Measurements from ENCODE around the gene DKK3. TPM values are rescaled to one million over a fixed set of nuclear protein-coding genes. Genes with fewer than 3 reads are reported as not detected.

The DKK3 gene
- total and polyA plus RNA-seq, 2 of the 13 experiments (the other 11 are each of a cell fraction or from before 2014, with no cell fraction given), result 0.09 to 0.67 TPM

DNA sequence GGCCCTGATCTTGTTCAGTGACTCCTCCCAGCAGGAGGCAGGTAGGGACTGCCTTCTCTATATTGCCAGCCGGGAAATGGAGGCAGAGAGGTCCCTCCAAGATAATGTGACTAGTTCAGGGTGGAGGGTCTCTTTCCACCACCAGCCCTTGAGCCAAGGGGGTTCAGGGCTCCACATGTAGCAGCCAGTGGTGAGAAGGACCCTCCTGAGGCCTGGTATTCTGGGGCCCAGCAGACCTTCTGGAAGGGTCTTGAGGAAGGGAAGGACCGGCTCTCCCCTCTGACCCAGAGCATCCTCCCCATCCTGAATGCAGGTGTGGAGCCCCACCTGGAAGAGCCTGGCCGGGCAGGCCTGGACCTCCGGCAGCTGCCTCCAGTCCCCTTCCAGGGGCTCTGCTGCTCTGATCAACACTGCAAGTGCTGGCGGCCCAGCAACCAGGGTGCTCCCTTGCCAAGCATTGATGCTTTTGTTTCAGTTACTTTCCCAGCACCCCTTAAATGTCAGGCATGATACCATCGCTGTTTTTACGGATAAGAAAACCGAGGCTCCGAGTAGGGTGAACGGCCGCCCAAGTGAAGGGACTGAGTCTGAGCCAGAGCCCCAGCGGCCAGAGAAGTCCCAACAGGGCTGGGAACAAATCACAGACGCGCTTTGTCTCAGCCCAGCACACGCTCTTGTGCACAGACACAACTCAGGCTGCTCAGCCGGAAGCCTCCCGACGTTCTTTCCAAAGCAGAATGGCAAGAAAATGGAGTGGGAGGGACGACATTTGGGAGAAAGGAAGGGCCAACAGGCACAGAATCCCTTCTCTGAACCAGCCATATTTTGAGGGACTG lies 38.8 kb downstream of the DKK3 start:
- H2AFZ ChIP-seq (ENCODE audit: low read length), result no peak overlapping the region
- H3K36me3 ChIP-seq (replicated peaks in 1 of 2; ENCODE audit: control insufficient read depth in 1 of 2, insufficient read depth in 2 of 2, low read length in 2 of 2), result no peaks in the 10 kb centered on the region
- H3K9ac ChIP-seq (ENCODE audit: insufficient read depth, low read depth, low read length), result no peak overlapping the region
- intact Hi-C loops (cut with micrococcal nuclease; ENCODE audit: unreplicated experiment), result no loop called here
- H4K20me1 ChIP-seq (ENCODE audit: insufficient read depth, low read length), result no peaks in the 10 kb centered on the region
- H3K27me3 ChIP-seq (ENCODE audit: control insufficient read depth in 1 of 2, insufficient read depth in 2 of 2, low read length in 2 of 2), result peaks cover 5 to 32% of the 10 kb centered on the region in 2 experiments; a peak in 2 of 5 replicates
- ATAC-seq (no peak), FAIRE-seq (no peak), DNase-seq (ENCODE audit: low spot score) (no peak)
- in situ Hi-C loops (cut with HindIII; ENCODE audit: extremely low pct_ligation_motif_present, low pct_unique_long_range_greater_than_20kb), result no loop called here
- H3K4me3 ChIP-seq (replicated peaks in 1 of 3; ENCODE audit: insufficient read depth in 1 of 3, low read depth in 2 of 3, low read length in 3 of 3), result no peak overlapping the region
- H3K4me1 ChIP-seq (ENCODE audit: insufficient read depth, low read length), result peaks cover 6% of the 10 kb centered on the region; the same call in 1 of the 2 replicates
- POLR2A ChIA-PET, result no interaction called here
- 71% methylated on average over 14 of the region's 19 CpGs for WGBS (ENCODE audit: low lambda C conversion rate)
- no peaks in the 10 kb centered on the region for H3K9me3 ChIP-seq (ENCODE audit: low read length)
- TF ChIP-seq ZNF263 (CRISPR knock-in tag; IDR thresholded peaks at IDR 0.05) (0 out of 2 replicates have a peak, but pooled peaks have one; percentile 24), ZNF678 (CRISPR knock-in tag; IDR thresholded peaks at IDR 0.05) (no peak), ZNF101 (CRISPR knock-in tag; IDR thresholded peaks at IDR 0.05; ENCODE audit: borderline replicate concordance, low read depth) (no peak)
- CTCF ChIA-PET (ENCODE audit: low intra/inter-chr PET ratio, low total read pairs), result no interaction called here
- H3K27ac ChIP-seq (ENCODE audit: extremely low read length, insufficient read depth, low read length), result no peak overlapping the region
- no peaks in the 10 kb centered on the region for H3K79me2 ChIP-seq (ENCODE audit: insufficient read depth, low read length)
- no TSS peak for BruUV-seq (replicated peaks)
- no peak overlapping the region for H3K4me2 ChIP-seq (ENCODE audit: low read depth, low read length)

DNA sequence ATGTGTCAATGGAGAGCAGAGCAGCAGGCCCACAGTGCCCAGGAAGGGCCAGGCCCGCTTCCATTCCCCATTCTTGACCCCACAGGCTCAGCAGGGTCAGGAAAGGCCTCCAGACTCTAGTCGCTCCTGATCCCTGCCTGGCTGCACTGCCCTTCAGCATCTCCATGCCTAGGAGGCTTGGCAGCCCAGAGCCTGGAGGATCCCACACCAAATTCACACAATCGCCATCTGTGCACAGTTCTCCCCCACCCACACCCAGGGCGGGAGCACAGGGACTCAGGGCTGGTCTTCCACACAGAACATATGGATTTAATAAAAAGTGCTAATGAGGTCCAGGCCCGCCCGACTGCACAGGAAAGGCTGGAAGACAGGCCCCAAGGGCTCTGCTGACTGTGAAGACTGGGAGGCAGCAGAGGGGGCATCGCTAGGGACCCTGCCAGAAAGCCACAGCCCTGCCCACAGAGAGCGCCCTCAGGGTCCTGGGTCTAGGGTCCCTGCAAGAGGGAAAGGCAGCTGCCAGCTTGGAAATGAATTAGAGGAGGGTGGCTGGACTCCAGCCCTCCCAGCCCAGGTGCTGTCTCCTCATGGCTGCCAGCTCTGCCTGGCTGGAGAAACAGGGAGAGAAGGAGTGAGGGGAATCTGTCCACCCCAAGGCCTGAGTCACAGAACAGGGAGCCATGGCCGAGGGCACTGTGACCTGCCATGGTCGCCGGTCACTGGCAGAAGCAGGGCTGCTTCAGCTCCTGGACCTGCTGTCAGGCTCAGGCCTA lies 39.7 kb downstream of the DKK3 start:
- BruUV-seq (replicated peaks), result no TSS peak
- H3K79me2 ChIP-seq (ENCODE audit: insufficient read depth, low read length), result no peaks in the 10 kb centered on the region
- no peak overlapping the region for H3K27ac ChIP-seq (ENCODE audit: extremely low read length, insufficient read depth, low read length)
- no peaks in the 10 kb centered on the region for H3K36me3 ChIP-seq (replicated peaks in 1 of 2; ENCODE audit: control insufficient read depth in 1 of 2, insufficient read depth in 2 of 2, low read length in 2 of 2)
- no peak for ATAC-seq
- no peaks in the 10 kb centered on the region for H3K9me3 ChIP-seq (ENCODE audit: low read length)
- peaks cover 5 to 32% of the 10 kb centered on the region in 2 experiments; a peak in 2 of 5 replicates for H3K27me3 ChIP-seq (ENCODE audit: control insufficient read depth in 1 of 2, insufficient read depth in 2 of 2, low read length in 2 of 2)
- no peaks in the 10 kb centered on the region for H4K20me1 ChIP-seq (ENCODE audit: insufficient read depth, low read length)
- intact Hi-C loops (cut with micrococcal nuclease; ENCODE audit: unreplicated experiment) (no loop called here), in situ Hi-C loops (cut with HindIII; ENCODE audit: extremely low pct_ligation_motif_present, low pct_unique_long_range_greater_than_20kb) (no loop called here)
- ChIA-PET CTCF (ENCODE audit: low intra/inter-chr PET ratio, low total read pairs) (no interaction called here), POLR2A (no interaction called here)
- no peak for DNase-seq (ENCODE audit: low spot score)
- no peak overlapping the region for H3K4me3 ChIP-seq (replicated peaks in 1 of 3; ENCODE audit: insufficient read depth in 1 of 3, low read depth in 2 of 3, low read length in 3 of 3)
- H3K9ac ChIP-seq (ENCODE audit: insufficient read depth, low read depth, low read length), result no peak overlapping the region
- WGBS (ENCODE audit: low lambda C conversion rate), result 26% methylated on average over 4 of the region's 11 CpGs
- peaks cover 6% of the 10 kb centered on the region; the same call in 1 of the 2 replicates for H3K4me1 ChIP-seq (ENCODE audit: insufficient read depth, low read length)
- FAIRE-seq, result no peak
- H3K4me2 ChIP-seq (ENCODE audit: low read depth, low read length), result no peak overlapping the region
- no peak overlapping the region for H2AFZ ChIP-seq (ENCODE audit: low read length)
- TF ChIP-seq, protein P1, sequence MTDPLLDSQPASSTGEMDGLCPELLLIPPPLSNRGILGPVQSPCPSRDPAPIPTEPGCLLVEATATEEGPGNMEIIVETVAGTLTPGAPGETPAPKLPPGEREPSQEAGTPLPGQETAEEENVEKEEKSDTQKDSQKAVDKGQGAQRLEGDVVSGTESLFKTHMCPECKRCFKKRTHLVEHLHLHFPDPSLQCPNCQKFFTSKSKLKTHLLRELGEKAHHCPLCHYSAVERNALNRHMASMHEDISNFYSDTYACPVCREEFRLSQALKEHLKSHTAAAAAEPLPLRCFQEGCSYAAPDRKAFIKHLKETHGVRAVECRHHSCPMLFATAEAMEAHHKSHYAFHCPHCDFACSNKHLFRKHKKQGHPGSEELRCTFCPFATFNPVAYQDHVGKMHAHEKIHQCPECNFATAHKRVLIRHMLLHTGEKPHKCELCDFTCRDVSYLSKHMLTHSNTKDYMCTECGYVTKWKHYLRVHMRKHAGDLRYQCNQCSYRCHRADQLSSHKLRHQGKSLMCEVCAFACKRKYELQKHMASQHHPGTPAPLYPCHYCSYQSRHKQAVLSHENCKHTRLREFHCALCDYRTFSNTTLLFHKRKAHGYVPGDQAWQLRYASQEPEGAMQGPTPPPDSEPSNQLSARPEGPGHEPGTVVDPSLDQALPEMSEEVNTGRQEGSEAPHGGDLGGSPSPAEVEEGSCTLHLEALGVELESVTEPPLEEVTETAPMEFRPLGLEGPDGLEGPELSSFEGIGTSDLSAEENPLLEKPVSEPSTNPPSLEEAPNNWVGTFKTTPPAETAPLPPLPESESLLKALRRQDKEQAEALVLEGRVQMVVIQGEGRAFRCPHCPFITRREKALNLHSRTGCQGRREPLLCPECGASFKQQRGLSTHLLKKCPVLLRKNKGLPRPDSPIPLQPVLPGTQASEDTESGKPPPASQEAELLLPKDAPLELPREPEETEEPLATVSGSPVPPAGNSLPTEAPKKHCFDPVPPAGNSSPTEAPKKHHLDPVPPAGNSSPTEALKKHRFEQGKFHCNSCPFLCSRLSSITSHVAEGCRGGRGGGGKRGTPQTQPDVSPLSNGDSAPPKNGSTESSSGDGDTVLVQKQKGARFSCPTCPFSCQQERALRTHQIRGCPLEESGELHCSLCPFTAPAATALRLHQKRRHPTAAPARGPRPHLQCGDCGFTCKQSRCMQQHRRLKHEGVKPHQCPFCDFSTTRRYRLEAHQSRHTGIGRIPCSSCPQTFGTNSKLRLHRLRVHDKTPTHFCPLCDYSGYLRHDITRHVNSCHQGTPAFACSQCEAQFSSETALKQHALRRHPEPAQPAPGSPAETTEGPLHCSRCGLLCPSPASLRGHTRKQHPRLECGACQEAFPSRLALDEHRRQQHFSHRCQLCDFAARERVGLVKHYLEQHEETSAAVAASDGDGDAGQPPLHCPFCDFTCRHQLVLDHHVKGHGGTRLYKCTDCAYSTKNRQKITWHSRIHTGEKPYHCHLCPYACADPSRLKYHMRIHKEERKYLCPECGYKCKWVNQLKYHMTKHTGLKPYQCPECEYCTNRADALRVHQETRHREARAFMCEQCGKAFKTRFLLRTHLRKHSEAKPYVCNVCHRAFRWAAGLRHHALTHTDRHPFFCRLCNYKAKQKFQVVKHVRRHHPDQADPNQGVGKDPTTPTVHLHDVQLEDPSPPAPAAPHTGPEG (CRISPR knock-in tag; IDR thresholded peaks at IDR 0.05), result no peak

Data from HepG2 (cell line).